Measurements from ENCODE around the gene HOXC11. TPM values are rescaled to one million over a fixed set of nuclear protein-coding genes. Genes with fewer than 3 reads are reported as not detected.
A peak's percentile ranks its signal among the peaks of the same experiment; 100 is the strongest.

Gene HOXC11
- total and polyA plus RNA-seq, 2 donors (not counting 1 experiment from before 2014, with no cell fraction given): not detected

GRCh38 chr12:53961025-53961761 is 11.7 kb upstream of the HOXC11 start:
- H3K4me1 ChIP-seq (ENCODE audit: control insufficient read depth in 2 of 2, insufficient read depth in 2 of 2, low read length in 2 of 2): peaks cover 27 to 47% of the 10 kb centered on the region in 2 donors
- peaks cover 23% of the 10 kb centered on the region for H3K4me1 Mint-ChIP-seq
- H3K27ac ChIP-seq (ENCODE audit: low read length in 2 of 2): no peak overlapping the region
- H3K27ac Mint-ChIP-seq: no peak overlapping the region
- no peak overlapping the region for H3K4me3 Mint-ChIP-seq
- no peaks in the 10 kb centered on the region for H4K20me1 ChIP-seq (ENCODE audit: control insufficient read depth, insufficient read depth, low read length, poor library complexity, severe bottlenecking)
- ATAC-seq (ENCODE audit: low read depth) (no peak), DNase-seq (peak; percentile 34)
- H2AFZ ChIP-seq (ENCODE audit: insufficient read depth, low read depth, low read length, poor library complexity, severe bottlenecking): no peak overlapping the region
- H3K27me3 ChIP-seq (replicated peaks in 1 of 4; ENCODE audit: control extremely low read depth in 1 of 4, control insufficient read depth in 3 of 4, insufficient read depth in 4 of 4, low read length in 3 of 4): peaks cover 1 to 99% (median 90%) of the 10 kb centered on the region in 4 experiments
- H3K4me2 ChIP-seq (replicated peaks; ENCODE audit: low read depth, low read length, poor library complexity, severe bottlenecking): no peak overlapping the region
- intact Hi-C loops (cut with micrococcal nuclease): no loop called here
- WGBS (ENCODE audit: insufficient coverage): 8% methylated on average over 72 of the region's 72 CpGs
- peaks cover 1 to 75% (median 3%) of the 10 kb centered on the region in 3 donors for H3K9me3 ChIP-seq (ENCODE audit: control extremely low read depth in 1 of 3, control insufficient read depth in 2 of 3, insufficient read depth in 1 of 3, low read length in 2 of 3)
- ChIA-PET CTCF (interaction anchor here (0.9 to 1.1 kb wide), 3 partner anchors 29 to 69 kb away, joined by 3 read pairs; no protein-coding TSS in a partner anchor), POLR2A (no interaction called here)
- TF ChIP-seq CTCF (IDR thresholded peaks at IDR 0.05): no peak
- TF ChIP-seq EZH2 (IDR thresholded peaks at IDR 0.05; ENCODE audit: borderline replicate concordance, insufficient read depth, low read depth, low read length, poor library complexity, severe bottlenecking): peak; percentile 37
- no peak overlapping the region for H3K9ac ChIP-seq (ENCODE audit: low read length)
- H3K79me2 ChIP-seq (ENCODE audit: control insufficient read depth, insufficient read depth, low read length): no peaks in the 10 kb centered on the region
- H3K36me3 ChIP-seq (replicated peaks in 1 of 2; ENCODE audit: control extremely low read depth in 1 of 2, control insufficient read depth in 1 of 2, extremely low read depth in 1 of 2, insufficient read depth in 2 of 2, low read length in 1 of 2): no peaks in the 10 kb centered on the region
- no peaks in the 10 kb centered on the region for H3K9me3 Mint-ChIP-seq (ENCODE audit: insufficient read depth)
- peaks cover 89% of the 10 kb centered on the region for H3K27me3 Mint-ChIP-seq
- no peak overlapping the region for H3K4me3 ChIP-seq (ENCODE audit: control extremely low read depth in 1 of 5, extremely low read depth in 1 of 5, insufficient read depth in 1 of 5, low read depth in 2 of 5, low read length in 4 of 5)

GRCh38 chr12:53963005-53963404 is 9.9 kb upstream of the HOXC11 start:
- POLR2A ChIA-PET: no interaction called here
- WGBS (ENCODE audit: insufficient coverage): 27% methylated on average over 5 of the region's 7 CpGs
- Histone ChIP-seq H2AFZ (ENCODE audit: insufficient read depth, low read depth, low read length, poor library complexity, severe bottlenecking) (no peak overlapping the region), H3K9ac (ENCODE audit: low read length) (no peak overlapping the region), H3K36me3 (replicated peaks in 1 of 2; ENCODE audit: control extremely low read depth in 1 of 2, control insufficient read depth in 1 of 2, extremely low read depth in 1 of 2, insufficient read depth in 2 of 2, low read length in 1 of 2) (no peaks in the 10 kb centered on the region), H3K9me3 (ENCODE audit: control extremely low read depth in 1 of 3, control insufficient read depth in 2 of 3, insufficient read depth in 1 of 3, low read length in 2 of 3) (peaks cover 1 to 69% (median 3%) of the 10 kb centered on the region in 3 donors), H4K20me1 (ENCODE audit: control insufficient read depth, insufficient read depth, low read length, poor library complexity, severe bottlenecking) (no peaks in the 10 kb centered on the region), H3K79me2 (ENCODE audit: control insufficient read depth, insufficient read depth, low read length) (no peaks in the 10 kb centered on the region), H3K27ac (ENCODE audit: low read length in 2 of 2) (no peak overlapping the region), H3K27me3 (replicated peaks in 1 of 4; ENCODE audit: control extremely low read depth in 1 of 4, control insufficient read depth in 3 of 4, insufficient read depth in 4 of 4, low read length in 3 of 4) (peaks cover 1 to 99% (median 90%) of the 10 kb centered on the region in 4 experiments), H3K4me2 (replicated peaks; ENCODE audit: low read depth, low read length, poor library complexity, severe bottlenecking) (no peak overlapping the region), H3K4me3 (ENCODE audit: control extremely low read depth in 1 of 5, extremely low read depth in 1 of 5, insufficient read depth in 1 of 5, low read depth in 2 of 5, low read length in 4 of 5) (no peak overlapping the region), H3K4me1 (ENCODE audit: control insufficient read depth in 2 of 2, insufficient read depth in 2 of 2, low read length in 2 of 2) (peaks cover 28 to 49% of the 10 kb centered on the region in 2 donors)
- no peak for DNase-seq
- peaks cover 23% of the 10 kb centered on the region for H3K4me1 Mint-ChIP-seq
- intact Hi-C loops (cut with micrococcal nuclease): no loop called here
- no peak overlapping the region for H3K27ac Mint-ChIP-seq
- H3K9me3 Mint-ChIP-seq (ENCODE audit: insufficient read depth): no peaks in the 10 kb centered on the region
- CTCF ChIA-PET: no interaction called here
- peaks cover 90% of the 10 kb centered on the region for H3K27me3 Mint-ChIP-seq
- H3K4me3 Mint-ChIP-seq: no peak overlapping the region
- no peak for ATAC-seq (ENCODE audit: low read depth)
- TF ChIP-seq EZH2 (IDR thresholded peaks at IDR 0.05; ENCODE audit: borderline replicate concordance, insufficient read depth, low read depth, low read length, poor library complexity, severe bottlenecking) (peak; percentile 17), CTCF (IDR thresholded peaks at IDR 0.05) (no peak)
